B cell (primary cell): ENCODE measurements around the gene PPP1R13B.

ENCODE experiments used
- CTCF ChIP-seq: fragments of 200-600 bp; IDR thresholded peaks from one replicate; pipeline ENCODE4 v1.8.0; 2022; ENCODE audit warnings: antibody characterized with exemption, mild to moderate bottlenecking
- EZH2 ChIP-seq: IDR thresholded peaks from 2 replicates; pipeline ENCODE4 v1.6.1; 2012; ENCODE audit warnings: borderline replicate concordance, low read depth, mild to moderate bottlenecking, moderate library complexity, low read length; ENCODE audit not compliant: insufficient read depth, poor library complexity, severe bottlenecking

- TF ChIP-seq CTCF (no peak), EZH2 (no peak)
These were observed 107.9 kb downstream of the PPP1R13B start for GRCh38 chr14:103739466-103739792.
